ENCODE data around the gene PRM1.

- TF ChIP-seq POLR2A (IDR thresholded peaks at IDR 0.05; ENCODE audit: low read length) (no peak), CTCF (IDR thresholded peaks at IDR 0.05) (no peak), EHF (CRISPR knock-in tag; IDR thresholded peaks at IDR 0.05) (no peak), USF2 (IDR thresholded peaks at IDR 0.05) (no peak), PHF8 (IDR thresholded peaks at IDR 0.05; ENCODE audit: borderline replicate concordance, low read depth) (no peak), BCL3 (IDR thresholded peaks at IDR 0.05) (no peak), RFX5 (IDR thresholded peaks at IDR 0.05) (no peak), TP53 (CRISPR knock-in tag; IDR thresholded peaks at IDR 0.05) (no peak), NR3C1 (IDR thresholded peaks at IDR 0.05) (no peak), EP300 (IDR thresholded peaks at IDR 0.05) (no peak), HMGXB4 (CRISPR knock-in tag; IDR thresholded peaks at IDR 0.05; ENCODE audit: borderline replicate concordance) (no peak)
These were observed 38.5 kb downstream of the PRM1 start for GRCh38 chr16:11242658-11243057.
